Neural crest cell (in vitro differentiated cells): ENCODE results near the gene ARRDC3. TPM values are rescaled to one million over a fixed set of nuclear protein-coding genes. Genes with fewer than 3 reads are reported as not detected.
"Not testable (repeated sequence)": the region's sequence is repeated elsewhere in the genome, so short reads cannot be mapped to it uniquely, and the experiment has no call there.

Experiments used
- DNase-seq: peaks from one replicate; pipeline ENCODE4 v3.0.0; 2021; ENCODE audit warnings: low read depth, mixed read lengths, low spot score
- H3K27ac Mint-ChIP-seq: one replicate; pipeline ENCODE4 v1.8.0; 2021; ENCODE audit warnings: mild to moderate bottlenecking, mixed read lengths; ENCODE audit not compliant: unreplicated experiment
- H3K27me3 Mint-ChIP-seq: 2 replicates; pipeline ENCODE4 v1.8.0; 2021; ENCODE audit warnings: low read depth, mild to moderate bottlenecking, mixed read lengths
- H3K36me3 Mint-ChIP-seq: 2 replicates; pipeline ENCODE4 v1.8.0; 2021; ENCODE audit warnings: low read depth, mild to moderate bottlenecking, mixed read lengths
- H3K4me1 Mint-ChIP-seq: 2 replicates; pipeline ENCODE4 v1.8.0; 2021; ENCODE audit warnings: mixed read lengths
- H3K4me3 Mint-ChIP-seq: one replicate; pipeline ENCODE4 v1.8.0; 2021; ENCODE audit warnings: mild to moderate bottlenecking, mixed read lengths
- H3K9me3 Mint-ChIP-seq: 2 replicates; pipeline ENCODE4 v1.8.0; 2021; ENCODE audit warnings: mixed read lengths
- CTCF ChIP-seq: fragments of 200-600 bp; sonication (generic); conservative IDR thresholded peaks from 2 replicates; pipeline ENCODE4 v1.5.0; 2021; ENCODE audit warnings: antibody characterized with exemption, mild to moderate bottlenecking
- total RNA-seq: library from RNA; stranded (reverse); gene quantifications from 2 replicates; pipeline ENCODE4 v1.2.1, GENCODE V29; 2021

The ARRDC3 gene
- total RNA-seq, 1 donor from 2014 or later = 59.7 TPM

- Mint-ChIP-seq H3K36me3 (no peaks in the 10 kb centered on the region), H3K4me3 (no peak overlapping the region), H3K4me1 (peaks cover 5% of the 10 kb centered on the region), H3K9me3 (peaks cover 4% of the 10 kb centered on the region), H3K27me3 (no peaks in the 10 kb centered on the region), H3K27ac (no peak overlapping the region)
- DNase-seq = no peak
- TF ChIP-seq CTCF = no peak
These were observed 7.2 kb upstream of the ARRDC3 start for GRCh38 chr5:91390268-91390667.

DNA sequence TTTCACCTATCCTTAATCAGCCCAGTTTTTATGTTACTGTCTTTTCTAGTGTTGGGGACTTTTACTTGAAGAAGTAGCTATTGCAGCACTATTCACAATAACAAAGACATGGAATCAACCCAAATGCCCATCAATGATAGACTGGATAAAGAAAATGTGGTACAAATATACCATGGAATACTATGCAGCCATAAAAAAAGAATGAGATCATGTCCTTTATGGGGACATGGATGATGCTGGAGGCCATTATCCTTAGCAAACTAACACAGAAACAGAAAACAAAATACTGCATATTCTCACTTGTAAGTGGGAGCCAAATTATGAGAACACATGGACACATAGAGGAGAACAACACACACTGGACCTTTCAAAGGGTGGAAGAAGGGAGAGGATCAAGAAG lies 6.4 kb upstream of the ARRDC3 start:
- not testable (repeated sequence) for H3K27ac Mint-ChIP-seq, H3K36me3 Mint-ChIP-seq, H3K27me3 Mint-ChIP-seq, H3K9me3 Mint-ChIP-seq, DNase-seq, H3K4me3 Mint-ChIP-seq
- H3K4me1 Mint-ChIP-seq = peaks cover 10% of the 10 kb centered on the region

- Mint-ChIP-seq H3K9me3 (peaks cover 4% of the 10 kb centered on the region), H3K4me1 (peaks cover 22% of the 10 kb centered on the region), H3K27ac (no peak overlapping the region), H3K4me3 (no peak overlapping the region), H3K27me3 (no peaks in the 10 kb centered on the region), H3K36me3 (no peaks in the 10 kb centered on the region)
- DNase-seq = no peak
- TF ChIP-seq CTCF = no peak
These were observed 5.2 kb upstream of the ARRDC3 start for GRCh38 chr5:91388362-91388761.

- H3K27ac Mint-ChIP-seq = no peak overlapping the region
- no peak for TF ChIP-seq CTCF
- H3K9me3 Mint-ChIP-seq = peaks cover 4% of the 10 kb centered on the region
- H3K36me3 Mint-ChIP-seq = no peaks in the 10 kb centered on the region
- H3K4me1 Mint-ChIP-seq = peaks cover 22% of the 10 kb centered on the region
- H3K27me3 Mint-ChIP-seq = peaks cover 3% of the 10 kb centered on the region
- H3K4me3 Mint-ChIP-seq = peak overlapping the region; percentile 24
- DNase-seq = no peak
These were observed 3.0 kb upstream of the ARRDC3 start for GRCh38 chr5:91386120-91386519.

DNA sequence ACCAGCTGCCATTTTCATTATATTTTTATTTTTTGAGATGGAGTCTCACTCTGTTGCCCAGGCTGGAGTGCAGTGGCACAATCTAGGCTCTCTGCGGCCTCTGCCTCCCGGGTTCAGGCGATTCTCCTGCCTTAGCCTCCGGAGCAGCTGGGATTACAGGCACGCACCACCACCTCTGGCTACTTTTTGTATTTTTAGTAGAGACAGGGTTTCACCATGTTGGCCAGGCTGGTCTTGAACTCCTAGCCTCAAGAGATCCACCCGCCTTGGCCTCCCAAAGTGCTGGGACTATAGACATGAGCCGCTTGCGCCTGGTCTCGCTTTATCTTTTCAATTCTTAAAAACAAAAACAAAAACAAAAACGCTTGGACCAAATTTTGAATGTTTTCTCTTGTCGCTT lies 2.5 kb upstream of the ARRDC3 start:
- H3K9me3 Mint-ChIP-seq, H3K27ac Mint-ChIP-seq, H3K27me3 Mint-ChIP-seq, DNase-seq, H3K36me3 Mint-ChIP-seq: not testable (repeated sequence)
- H3K4me3 Mint-ChIP-seq = peak overlapping the region; percentile 24
- H3K4me1 Mint-ChIP-seq = peaks cover 22% of the 10 kb centered on the region

- H3K4me1 Mint-ChIP-seq = peaks cover 24% of the 10 kb centered on the region
- H3K36me3 Mint-ChIP-seq = peaks cover under 1% of the 10 kb centered on the region
- H3K4me3 Mint-ChIP-seq = peak overlapping the region; percentile 99
- TF ChIP-seq CTCF = peak; percentile 100
- peaks cover 4% of the 10 kb centered on the region for H3K9me3 Mint-ChIP-seq
- no peak overlapping the region for H3K27ac Mint-ChIP-seq
- peaks cover 3% of the 10 kb centered on the region for H3K27me3 Mint-ChIP-seq
- DNase-seq = no peak
These were observed 1.7 kb upstream of the ARRDC3 start for GRCh38 chr5:91384671-91385430.
